ENCODE measurements around the gene TUNAR.

DNA sequence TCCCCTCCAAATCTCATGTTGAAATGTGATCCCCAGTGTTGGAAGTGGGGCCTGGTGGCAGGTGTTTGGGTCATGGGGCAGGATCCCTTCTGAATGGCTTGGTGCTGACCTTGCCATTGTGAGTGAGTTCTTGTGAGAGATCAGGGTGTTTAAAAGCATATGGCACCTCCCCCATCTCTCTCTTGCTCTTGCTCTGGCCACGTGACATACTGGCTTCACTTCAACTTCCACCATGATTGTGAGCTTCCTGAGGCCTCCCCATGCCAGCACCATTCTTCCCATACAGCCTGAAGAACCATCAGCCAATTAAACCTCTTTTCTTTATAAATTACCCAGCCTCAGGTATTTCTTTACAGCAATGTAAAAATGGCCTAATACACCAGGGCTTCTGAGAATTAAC lies 82.7 kb downstream of the TUNAR start:
- TF ChIP-seq, protein P1, sequence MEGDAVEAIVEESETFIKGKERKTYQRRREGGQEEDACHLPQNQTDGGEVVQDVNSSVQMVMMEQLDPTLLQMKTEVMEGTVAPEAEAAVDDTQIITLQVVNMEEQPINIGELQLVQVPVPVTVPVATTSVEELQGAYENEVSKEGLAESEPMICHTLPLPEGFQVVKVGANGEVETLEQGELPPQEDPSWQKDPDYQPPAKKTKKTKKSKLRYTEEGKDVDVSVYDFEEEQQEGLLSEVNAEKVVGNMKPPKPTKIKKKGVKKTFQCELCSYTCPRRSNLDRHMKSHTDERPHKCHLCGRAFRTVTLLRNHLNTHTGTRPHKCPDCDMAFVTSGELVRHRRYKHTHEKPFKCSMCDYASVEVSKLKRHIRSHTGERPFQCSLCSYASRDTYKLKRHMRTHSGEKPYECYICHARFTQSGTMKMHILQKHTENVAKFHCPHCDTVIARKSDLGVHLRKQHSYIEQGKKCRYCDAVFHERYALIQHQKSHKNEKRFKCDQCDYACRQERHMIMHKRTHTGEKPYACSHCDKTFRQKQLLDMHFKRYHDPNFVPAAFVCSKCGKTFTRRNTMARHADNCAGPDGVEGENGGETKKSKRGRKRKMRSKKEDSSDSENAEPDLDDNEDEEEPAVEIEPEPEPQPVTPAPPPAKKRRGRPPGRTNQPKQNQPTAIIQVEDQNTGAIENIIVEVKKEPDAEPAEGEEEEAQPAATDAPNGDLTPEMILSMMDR (IDR thresholded peaks at IDR 0.05; ENCODE audit: low read length), result no peak
- TF ChIP-seq EZH2 (IDR thresholded peaks at IDR 0.05; ENCODE audit: borderline replicate concordance, low read length), result no peak

Measured in OCI-LY1 (cell line).